ENCODE measurements around the gene SLC44A1.

Gene SLC44A1

DNA sequence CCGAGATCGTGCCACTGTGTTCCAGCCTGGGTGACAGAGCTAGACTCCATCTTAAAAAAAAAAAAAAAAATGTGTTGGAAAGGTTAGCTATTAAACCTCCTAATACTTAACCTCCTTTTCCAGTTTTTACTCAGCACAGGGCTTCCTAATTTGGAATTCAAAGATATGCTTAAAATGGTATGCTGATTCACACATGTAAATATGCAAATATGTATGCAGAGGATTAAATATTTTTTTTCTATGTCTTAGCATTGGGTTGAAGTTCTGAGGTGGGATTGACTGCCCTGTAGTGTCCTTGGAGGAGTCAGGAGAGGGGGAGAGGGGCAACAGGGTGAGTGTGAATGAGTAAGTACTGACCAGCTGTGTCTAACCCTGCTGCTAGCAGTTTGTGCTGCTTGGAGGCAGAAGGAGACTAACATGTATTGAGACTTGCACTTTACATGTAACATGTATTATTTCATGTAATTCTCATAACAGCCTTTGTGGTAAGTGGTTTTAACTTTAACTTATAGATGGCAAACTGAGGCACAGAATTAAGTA is 63.2 kb downstream of the SLC44A1 start:
- DNase-seq: no peak

DNA sequence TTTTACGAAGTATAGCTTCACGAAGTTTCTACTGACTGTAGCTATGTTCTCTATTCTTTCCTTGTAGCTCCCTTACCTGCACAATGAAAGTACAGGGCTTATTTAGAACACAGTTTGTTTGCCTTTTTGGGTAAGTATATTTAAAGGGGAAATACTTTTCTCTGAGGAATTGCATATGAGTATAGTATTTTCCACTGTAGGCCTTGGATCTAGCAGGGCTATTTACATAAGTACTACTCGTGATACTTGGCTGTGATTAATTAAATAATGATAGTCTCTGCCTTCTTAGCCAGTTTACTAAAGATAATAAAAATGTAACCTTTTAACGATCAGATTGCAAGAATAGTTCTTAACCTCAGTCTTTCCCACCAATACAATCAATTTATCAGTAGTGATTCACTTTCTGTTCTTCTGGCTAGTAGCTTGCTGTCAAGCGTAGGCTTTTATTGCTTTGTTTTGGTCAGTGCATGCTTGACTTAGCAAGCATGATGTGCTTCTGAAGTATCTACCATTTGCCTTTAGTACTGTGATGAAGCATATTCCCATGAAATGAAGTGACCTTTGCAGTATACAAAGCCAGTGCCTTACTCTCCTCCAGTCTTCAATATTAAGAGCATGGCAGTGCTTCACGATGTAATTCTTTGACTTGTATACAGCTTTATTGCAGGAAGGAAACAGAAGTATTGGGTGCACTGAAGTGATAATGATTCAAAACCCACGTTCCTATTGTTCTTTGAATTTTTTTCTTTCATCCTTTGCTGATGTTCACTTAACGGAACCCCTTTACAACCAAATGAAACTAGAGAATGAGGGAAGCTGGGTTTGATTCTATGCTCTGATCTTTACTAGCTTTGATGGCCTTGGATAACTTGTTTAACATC is 64.2 kb downstream of the SLC44A1 start:
- no peak for DNase-seq

DNA sequence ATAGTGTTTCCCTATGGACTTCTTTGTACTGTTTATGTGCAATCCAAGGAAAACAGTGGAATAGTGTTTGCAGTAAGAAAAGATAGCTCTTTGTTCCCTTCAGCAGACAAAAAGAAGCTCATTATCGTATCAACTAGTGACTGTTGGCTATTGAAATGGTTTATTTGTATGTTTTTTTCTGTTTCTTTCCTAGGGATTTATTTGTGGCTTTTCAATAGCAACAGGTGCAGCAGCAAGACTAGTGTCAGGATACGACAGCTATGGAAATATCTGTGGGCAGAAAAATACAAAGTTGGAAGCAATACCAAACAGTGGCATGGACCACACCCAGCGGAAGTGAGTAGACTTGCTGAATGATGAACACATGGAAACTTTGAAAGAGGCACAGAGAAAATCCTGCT is 65.1 kb downstream of the SLC44A1 start:
- no peak for DNase-seq

DNA sequence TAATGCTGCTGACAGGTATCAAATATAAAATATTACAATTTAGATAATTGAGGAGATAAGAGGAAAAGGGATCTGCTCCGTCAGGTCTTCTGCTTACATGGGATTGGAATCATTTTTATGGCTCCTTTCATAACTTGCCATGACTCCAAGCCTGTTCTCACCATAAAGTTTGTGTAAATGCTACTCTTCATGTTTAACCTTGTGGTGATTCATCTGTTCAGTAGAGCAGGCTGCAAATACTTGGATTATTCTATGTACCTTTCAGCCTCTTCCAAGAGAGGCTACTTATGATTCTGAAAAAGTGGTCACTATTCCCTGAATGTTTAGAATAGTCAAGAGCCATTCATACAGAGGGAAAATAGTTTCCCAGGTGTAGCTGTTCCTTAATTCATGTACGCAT is 66.9 kb downstream of the SLC44A1 start:
- no peak for DNase-seq

DNA sequence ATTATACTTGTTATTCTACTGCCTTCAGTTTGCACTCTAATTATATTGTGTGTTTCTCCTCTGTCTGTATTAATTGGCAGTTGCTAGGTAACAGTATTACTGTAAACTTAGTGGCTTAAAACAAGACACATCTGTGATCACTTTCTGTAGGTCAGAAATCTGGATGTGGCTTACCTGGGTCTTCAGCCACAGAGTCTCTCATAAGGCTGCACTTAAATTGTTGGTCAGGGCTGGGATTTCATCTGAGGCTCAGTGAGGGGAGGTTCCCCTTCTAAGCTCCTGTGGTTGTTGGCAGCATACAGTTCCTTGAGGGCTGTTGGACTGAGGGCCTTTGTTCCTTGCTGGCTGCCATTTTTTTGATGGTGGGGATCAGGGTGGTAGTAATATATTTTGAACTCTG is 68.8 kb downstream of the SLC44A1 start:
- DNase-seq: no peak

DNA sequence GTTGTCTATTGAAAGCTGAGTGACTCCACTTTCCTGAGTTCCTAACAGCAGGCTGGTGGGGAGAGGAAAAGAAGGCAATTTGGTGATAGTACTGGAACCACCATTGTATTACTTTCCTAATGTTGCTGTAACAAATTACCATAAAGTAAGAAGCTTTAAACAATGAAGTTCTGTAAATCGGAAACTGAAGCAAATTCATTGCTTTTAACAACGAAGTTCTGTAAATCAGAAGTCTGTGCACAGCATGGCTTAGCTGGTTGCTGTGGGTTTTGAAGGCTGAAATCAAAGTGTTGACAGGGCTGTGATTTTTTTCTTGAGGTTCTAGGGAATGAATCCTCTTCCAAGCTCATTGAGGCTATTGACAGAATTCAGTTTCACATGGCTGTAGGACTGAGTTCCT is 72.3 kb downstream of the SLC44A1 start:
- DNase-seq: no peak

DNA sequence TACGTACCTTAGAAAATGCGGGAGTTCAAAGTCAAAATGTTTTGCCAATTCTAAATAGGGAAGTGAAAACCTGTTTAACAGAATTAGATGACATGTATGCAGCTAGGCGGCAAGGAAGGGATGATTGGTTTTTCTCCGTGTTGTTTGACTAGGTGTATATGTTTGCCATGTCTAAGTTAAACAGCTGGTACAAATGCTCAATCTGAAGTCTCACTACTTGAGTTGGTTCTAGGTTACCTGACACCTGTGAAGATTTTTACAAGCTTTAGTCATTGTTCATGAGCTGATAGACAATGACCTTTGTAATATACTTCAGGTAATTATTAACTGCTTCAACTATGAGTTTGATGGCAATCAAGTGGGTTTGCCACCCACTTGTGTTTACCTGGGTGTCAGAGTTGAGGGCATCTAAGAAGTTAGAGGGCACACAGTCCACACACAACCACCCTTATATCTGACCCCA is 74.3 kb downstream of the SLC44A1 start:
- DNase-seq: no peak

DNA sequence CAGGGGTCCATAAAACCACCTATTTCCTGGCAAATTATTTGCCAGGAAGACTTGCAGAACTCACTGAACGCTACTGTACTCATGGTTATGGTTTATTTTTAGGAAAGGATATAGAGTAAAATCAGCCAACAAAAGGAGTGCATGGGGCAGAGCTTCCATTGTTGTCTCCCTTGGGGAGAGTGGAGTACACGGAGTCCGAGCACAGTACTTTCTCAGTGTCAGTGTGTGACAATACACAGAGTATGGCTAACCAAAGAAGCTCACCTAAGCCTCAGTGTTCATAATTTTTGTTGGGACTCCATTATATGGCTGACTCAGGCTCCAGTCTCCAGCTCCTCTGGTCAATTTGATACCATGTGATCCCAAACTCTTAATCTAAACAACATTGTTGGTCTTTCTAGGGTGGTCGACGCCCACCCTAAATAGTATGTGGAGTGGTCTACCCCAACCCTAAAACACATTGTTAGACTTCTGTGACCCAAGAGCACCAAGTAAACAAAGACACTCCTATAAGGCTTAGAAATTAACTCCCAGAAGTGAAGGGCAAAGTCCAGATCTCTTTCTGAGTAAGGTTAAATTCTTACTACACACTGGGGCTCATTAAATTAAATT is 74.9 kb downstream of the SLC44A1 start:
- DNase-seq: no peak

DNA sequence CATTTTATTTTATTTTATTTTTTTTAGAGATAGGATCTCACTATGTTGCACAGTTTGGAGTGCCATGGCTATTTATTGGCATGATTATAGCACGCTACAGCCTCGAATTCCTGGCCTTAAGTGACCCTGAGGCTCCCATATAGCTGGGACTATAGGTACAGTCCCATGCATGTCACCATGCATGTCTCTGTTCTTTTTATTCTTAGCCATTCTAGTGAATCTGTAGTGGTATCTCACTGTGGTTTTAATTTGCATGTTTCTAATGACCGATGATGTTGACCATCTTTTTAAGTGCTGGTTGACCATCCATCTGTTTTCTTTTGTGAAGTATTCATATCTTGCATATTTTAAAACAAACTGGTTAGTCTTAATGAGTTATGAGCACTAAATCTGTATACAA is 76.1 kb downstream of the SLC44A1 start:
- no peak for DNase-seq

DNA sequence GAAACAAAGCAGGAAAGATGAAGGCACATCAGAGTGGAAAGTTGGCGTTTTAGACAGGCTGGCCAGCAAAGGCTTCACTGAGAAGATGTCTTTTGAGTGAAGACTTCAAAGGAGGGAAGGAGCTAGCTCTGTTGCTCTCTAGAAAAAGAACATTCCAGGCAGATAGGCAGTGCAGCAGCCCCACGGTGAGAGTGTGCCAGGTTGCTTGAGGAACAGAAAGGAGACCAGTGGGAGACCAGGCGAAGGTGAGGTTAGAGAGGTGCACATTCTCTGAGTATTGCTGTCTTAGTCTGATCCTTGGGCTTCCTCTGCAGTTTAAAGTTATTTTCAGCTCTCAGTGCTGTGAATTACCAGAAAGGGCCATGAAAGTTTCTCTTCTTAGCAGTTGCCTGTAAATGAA is 83.8 kb downstream of the SLC44A1 start:
- DNase-seq: no peak

DNA sequence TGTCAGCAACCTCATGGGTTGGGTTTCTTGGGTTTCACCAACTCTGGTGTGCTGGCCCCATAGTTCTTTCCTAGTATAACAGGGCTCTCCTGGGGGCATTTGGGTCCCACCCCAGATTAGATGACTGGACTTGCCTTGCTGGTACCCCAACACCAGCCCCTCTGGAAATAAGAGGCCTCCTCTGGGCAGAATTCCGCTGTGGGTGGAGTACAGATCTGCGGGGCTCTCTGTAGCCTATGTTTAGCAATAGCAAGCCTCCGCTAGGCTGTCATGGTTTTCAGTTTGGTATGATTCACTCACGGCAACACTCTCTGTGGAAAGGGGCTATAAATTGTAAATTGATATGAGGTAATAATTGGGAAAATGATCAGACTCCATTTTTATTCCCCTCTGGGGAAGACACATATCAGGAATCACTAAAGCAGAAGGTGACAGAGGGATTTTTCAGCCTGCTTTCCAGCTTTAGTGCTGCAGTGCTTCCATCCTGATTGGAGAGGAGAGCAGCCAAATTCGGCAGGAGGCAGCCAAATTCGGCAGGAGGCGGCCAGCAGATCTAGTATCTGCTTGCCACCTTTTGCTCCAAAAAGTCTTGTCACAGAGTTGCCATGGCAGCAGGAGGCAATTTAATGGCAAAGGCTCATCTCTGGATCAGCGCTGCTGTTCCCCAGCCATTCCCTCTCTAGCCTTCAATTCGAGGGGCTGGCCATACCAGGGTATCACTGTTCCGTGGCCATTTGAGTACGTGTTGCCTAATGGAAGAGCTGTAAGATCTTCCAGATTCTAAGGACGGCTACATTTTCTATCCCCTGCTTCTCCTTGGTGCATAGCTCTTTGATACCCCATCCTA is 84.6 kb downstream of the SLC44A1 start:
- no peak for DNase-seq

DNA sequence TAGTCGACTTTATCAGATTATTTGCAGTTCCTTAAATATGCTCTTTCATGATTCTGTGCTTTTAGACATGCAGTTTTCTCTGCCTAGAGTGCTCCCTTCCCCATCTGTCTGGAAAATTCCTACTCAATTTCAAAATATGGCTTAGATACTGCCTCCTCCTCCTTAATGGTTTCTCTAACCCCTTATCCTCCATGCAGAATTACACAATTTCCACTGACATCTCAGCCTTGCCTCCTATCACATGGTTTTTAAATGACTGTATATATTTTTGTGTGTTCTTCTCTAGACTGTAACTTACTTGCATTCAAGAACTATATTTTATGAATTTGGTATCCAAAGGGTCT is 85.2 kb downstream of the SLC44A1 start:
- DNase-seq: no peak

DNA sequence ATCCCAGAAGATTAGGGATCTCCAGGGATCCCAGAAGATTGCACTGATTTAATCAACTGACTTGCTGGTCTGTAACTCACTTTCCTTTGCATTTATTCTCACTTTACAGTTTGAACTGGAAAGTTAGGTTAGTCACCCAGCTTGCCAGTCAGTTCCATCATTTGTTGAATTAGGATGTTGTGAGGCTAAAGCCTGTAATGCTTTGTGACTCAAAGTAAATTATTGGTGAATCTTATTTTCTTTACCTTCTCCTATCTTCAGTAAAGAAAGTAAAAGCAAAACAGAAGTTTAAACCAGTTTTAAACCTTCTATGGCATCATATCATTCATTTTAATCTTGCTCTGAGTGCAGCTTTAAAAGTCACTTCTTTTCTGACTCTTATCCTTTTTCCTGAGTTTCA is 85.8 kb downstream of the SLC44A1 start:
- no peak for DNase-seq

DNA sequence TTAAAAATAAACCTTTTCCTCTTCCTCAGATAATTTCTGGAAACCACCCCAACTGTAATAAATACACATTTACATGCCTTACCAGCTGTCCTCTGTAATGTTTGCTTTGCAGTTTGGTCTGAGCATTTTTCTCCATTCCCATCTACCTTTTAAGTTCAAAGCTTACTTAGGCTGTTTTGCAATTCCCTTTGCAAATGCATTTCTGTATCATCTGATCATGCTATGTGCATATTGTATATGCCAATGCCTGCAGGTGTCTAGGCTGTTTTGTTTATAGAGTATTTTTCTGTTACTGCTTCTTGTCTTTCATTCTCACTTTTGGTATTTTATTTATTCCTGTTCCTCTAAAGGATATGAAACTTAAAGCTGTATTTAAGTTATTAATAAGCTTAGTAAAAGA is 86.3 kb downstream of the SLC44A1 start:
- no peak for DNase-seq

DNA sequence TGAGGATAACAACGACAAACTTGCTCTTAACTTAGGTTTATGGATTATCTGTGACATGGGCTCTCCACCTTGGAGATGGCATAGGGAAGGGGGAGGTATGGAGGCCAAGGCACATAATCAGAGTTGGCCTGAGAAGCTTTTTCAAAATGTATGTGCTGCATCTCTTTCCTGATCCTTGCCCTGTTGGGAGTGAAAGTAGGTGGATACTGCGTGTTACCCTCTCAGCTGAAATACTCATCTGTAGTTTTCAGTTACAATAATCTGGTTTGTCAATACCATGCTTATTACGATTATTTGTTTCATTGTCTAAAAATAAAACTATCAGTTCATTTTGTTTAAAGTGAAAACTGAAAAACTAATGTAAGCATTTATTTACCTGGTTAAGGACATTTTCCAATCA is 86.7 kb downstream of the SLC44A1 start:
- no peak for DNase-seq

DNA sequence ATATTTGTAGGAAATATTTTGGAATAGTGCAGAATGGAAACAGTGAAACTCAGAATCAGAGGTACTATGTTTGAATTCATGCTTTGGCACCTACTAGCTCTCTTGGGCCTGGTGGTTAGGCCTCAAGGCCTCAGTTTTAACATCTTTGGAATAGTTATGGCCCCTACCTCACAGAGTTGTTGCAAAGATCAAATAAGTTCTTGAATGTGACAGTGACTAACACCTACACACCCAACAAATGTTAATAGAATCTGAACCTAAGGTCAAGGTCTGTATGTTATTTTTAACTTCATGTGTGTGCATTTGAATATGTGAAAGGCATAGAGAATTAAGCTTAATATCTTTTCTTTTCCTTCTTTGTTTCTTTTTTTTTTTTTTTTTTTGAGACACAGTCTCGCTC is 87.3 kb downstream of the SLC44A1 start:
- DNase-seq: no peak

DNA sequence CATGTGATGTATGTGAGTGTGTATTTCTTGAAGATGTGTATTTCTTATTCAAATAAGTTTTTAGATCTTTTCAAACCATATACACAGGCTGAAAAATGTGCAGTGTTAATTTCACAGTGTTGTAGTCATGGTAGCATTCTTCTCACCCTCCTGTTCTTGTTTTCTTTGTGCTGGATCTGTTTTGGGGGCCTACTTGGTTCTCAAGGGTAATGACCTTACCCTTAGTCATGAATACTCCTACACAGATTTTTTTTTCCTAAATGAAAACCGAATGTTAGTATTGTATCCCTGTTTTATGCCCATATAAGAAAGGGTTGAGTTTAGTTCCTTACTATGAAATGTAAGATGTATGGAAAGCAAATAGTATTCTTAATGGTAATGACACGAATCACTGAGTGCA is 88.0 kb downstream of the SLC44A1 start:
- no peak for DNase-seq

DNA sequence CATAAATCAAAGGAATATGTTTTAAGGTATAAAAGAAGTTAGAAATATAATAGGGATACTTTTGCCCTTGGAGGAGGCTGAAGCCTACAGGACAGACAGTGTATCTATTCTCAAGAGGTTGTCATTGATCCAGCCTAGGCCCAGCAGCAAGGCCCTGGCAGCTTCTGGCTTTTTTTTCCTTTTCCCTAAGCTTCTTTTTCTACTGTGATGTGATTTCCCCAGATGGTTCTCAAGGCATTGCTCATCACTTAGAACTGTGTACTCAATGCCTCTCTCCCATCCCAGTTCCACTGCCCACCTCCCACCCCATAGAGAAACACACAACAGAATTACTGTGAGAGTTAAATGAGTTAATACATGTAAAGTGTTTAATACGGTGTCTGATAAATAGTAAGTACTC is 88.6 kb downstream of the SLC44A1 start:
- DNase-seq: no peak

DNA sequence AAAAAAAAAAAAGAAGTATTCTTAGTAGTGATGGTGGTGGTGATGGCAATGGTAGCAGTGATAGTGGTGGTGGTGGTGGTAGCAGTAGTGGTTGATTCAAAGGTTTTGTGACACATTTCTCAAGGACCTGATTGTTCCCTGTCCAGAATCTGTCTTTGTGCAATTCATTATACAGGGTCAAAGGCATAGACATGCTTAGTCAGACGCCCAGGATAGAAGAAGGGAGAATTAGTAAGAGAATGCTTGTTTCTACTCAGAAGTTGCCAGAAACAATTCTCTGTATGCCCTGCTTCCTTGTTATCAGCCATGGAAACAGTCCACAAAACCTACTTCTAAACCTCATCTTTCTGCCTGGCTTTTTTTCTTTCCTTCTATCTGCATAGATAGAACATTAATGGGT is 89.4 kb downstream of the SLC44A1 start:
- no peak for DNase-seq

DNA sequence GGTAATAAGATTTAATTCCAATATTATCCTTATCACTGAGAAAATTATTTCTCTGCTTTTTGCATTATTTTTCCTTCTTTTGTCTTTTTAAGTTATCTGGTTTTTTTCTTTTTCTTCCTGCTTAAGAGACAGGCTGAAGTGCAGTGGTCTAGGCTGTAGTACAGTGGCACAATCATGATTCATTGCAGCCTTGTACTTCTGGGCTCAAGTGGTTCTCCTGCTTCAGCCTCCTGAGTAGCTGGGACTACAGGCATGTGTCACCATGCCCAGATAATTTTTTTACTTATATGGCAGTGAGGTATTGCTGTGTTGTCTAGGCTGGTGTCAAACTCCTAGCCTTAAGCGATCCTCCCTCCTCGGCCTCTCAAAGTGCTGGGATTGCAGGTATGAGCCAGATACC is 93.9 kb downstream of the SLC44A1 start:
- no peak for DNase-seq

DNA sequence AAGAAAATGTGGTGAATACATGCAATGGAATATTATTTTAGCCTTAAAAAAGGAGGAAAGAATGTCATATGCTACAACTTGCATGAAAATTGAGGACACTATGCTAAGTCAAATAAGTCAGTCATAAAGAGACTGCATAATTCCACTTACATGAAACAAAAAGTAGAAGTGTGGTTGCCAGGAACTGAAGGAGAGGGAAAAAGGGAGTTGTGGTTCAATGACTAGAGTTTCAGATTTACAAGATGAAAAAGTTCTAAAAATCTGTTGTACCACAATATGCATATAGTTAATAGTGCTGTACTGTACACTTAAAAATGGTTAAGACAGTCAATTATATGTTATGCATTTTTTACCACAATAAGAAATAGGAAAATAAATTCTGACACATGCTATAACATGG is 95.4 kb downstream of the SLC44A1 start:
- DNase-seq: no peak

DNA sequence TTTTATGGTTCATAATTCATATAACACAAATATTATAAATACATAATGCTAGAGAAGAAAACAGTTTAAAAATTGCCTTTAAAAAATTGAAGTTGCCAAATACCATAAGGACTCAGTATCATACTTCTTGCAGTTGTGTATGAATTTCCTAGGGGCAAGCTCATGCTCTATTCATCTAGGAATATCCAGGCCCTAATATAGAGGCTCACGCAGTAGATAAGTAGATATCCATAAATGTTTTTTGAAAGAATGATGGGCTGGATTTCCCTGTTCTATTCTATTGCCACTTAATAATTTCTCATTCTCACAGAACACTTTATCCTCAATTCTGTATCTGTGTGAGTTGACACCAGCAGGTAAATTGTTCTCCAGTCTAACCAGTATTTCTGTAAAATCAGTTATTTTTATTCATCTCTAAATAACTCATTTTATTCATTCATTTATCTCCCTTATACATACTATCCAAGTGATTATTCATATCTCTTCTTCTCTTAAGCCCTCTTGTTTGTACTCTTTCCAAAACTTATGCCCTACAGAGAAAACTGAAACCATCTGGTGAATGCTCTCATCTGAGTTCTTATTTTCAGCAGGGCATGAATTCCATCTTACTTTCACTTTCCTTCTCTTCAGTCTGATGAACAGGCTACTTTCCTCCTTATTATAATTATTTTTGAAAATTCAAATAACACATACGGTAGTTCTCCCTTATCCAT is 97.1 kb downstream of the SLC44A1 start:
- peak; percentile 8 for DNase-seq

DNA sequence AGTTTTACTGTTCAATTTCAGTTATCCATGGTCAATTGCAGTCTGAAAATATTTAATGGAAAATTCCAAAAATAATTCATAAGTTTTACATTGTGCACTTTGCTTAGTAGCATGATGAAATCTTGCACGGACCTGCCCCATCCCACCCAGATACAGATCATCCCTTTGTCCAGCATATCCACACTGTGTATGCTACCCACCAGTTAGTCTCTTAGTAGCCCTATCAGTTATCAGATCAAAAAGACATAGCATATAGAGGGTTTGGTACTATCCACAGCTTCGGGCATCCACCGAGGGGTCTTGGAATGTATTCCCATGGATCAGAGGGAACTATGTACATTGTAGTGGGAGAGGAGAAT is 97.7 kb downstream of the SLC44A1 start:
- no peak for DNase-seq
